Neural cell (in vitro differentiated cells): Measurements from ENCODE around the gene LHFPL2. TPM values are rescaled to one million over a fixed set of nuclear protein-coding genes. Genes with fewer than 3 reads are reported as not detected.

Experiments
- H2AFZ ChIP-seq: fragments of 200-600, 300-800 bp; sonication (generic), shearing (Covaris generic); 2 replicates; pipeline ENCODE4 v1.6.0; 2014; ENCODE audit warnings: low read depth, mild to moderate bottlenecking, antibody characterized with exemption, low read length, moderate library complexity
- H3F3A ChIP-seq: fragments of 200-600 bp; shearing (Covaris generic); 2 replicates; pipeline ENCODE4 v1.6.1; 2016; ENCODE audit warnings: mild to moderate bottlenecking, moderate library complexity, mixed read lengths, antibody characterized with exemption, low read length; ENCODE audit not compliant: insufficient read depth, poor library complexity, severe bottlenecking
- H3K27ac ChIP-seq: fragments of 200-600, 300-800 bp; sonication (generic), shearing (Covaris generic); 2 replicates; pipeline ENCODE4 v1.5.1; 2014; ENCODE audit warnings: mild to moderate bottlenecking, low read length, moderate library complexity
- H3K27me3 ChIP-seq: fragments of 300-800, 200-600 bp; sonication (generic), shearing (Covaris generic); 2 replicates; pipeline ENCODE4 v1.6.0; 2014; ENCODE audit warnings: mild to moderate bottlenecking, low read depth, low read length, moderate library complexity; ENCODE audit not compliant: insufficient read depth
- H3K36me3 ChIP-seq: fragments of 300-800, 200-600 bp; sonication (generic), shearing (Covaris generic); 2 replicates; pipeline ENCODE4 v1.5.1; 2014; ENCODE audit warnings: mild to moderate bottlenecking, antibody characterized with exemption, low read length, moderate library complexity; ENCODE audit not compliant: insufficient read depth
- H3K4me2 ChIP-seq: fragments of 300-800, 200-600 bp; sonication (generic), shearing (Covaris generic); 2 replicates; pipeline ENCODE4 v1.6.0; 2014; ENCODE audit warnings: mild to moderate bottlenecking, low read length
- H3K4me3 ChIP-seq: fragments of 300-800, 200-600 bp; sonication (generic), shearing (Covaris generic); 2 replicates; pipeline ENCODE4 v1.5.1; 2014; ENCODE audit warnings: mild to moderate bottlenecking, low read length, moderate library complexity
- H3K79me2 ChIP-seq: fragments of 200-600 bp; shearing (Covaris generic); replicated peaks from 2 replicates; pipeline ENCODE4 v1.6.0; 2014; ENCODE audit warnings: mild to moderate bottlenecking, low read length, moderate library complexity; ENCODE audit not compliant: insufficient read depth
- H3K9ac ChIP-seq: fragments of 300-800, 200-600 bp; sonication (generic), shearing (Covaris generic); 2 replicates; pipeline ENCODE4 v1.6.1; 2016; ENCODE audit warnings: mild to moderate bottlenecking, low read length, mixed read lengths
- H3K9me2 ChIP-seq: fragments of 200-600 bp; shearing (Covaris generic); 2 replicates; pipeline ENCODE4 v1.6.1; 2016; ENCODE audit warnings: mild to moderate bottlenecking, low read length, mixed read lengths; ENCODE audit not compliant: insufficient read depth
- H3K9me3 ChIP-seq: fragments of 200-600, 300-800 bp; sonication (generic), shearing (Covaris generic); 2 replicates; pipeline ENCODE4 v1.6.1; 2016; ENCODE audit warnings: mild to moderate bottlenecking, mixed run types, low read length, moderate library complexity, mixed read lengths
- H4K20me1 ChIP-seq: fragments of 200-600 bp; shearing (Covaris generic); 2 replicates; pipeline ENCODE4 v1.6.1; 2016; ENCODE audit warnings: mild to moderate bottlenecking, mixed run types; ENCODE audit not compliant: insufficient read depth
- EP300 ChIP-seq: fragments of 450-650 bp; conservative IDR thresholded peaks from 2 replicates; pipeline ENCODE4 v1.6.1; 2014; ENCODE audit warnings: antibody characterized with exemption, mild to moderate bottlenecking, moderate library complexity; ENCODE audit not compliant: poor library complexity, severe bottlenecking
- EZH2 ChIP-seq: fragments of 200-600, 300-800 bp; shearing (Covaris generic), sonication (generic); IDR thresholded peaks from 2 replicates; pipeline ENCODE4 v1.6.1; 2014; ENCODE audit warnings: antibody characterized with exemption, low read length, borderline replicate concordance, mild to moderate bottlenecking; ENCODE audit not compliant: insufficient read depth, poor library complexity, severe bottlenecking
- MXI1 ChIP-seq: fragments of 450-650 bp; conservative IDR thresholded peaks from 2 replicates; pipeline ENCODE4 v1.6.1; 2014; ENCODE audit warnings: antibody characterized with exemption, mild to moderate bottlenecking; ENCODE audit not compliant: poor library complexity, severe bottlenecking
- POLR2AphosphoS5 ChIP-seq: IDR thresholded peaks from 2 replicates; pipeline ENCODE4 v1.6.1; 2012
- RAD21 ChIP-seq: fragments of 450-650 bp; conservative IDR thresholded peaks from 2 replicates; pipeline ENCODE4 v1.6.1; 2014; ENCODE audit warnings: antibody characterized with exemption, mild to moderate bottlenecking, moderate library complexity
- SMC3 ChIP-seq: fragments of 450-650 bp; conservative IDR thresholded peaks from 2 replicates; pipeline ENCODE4 v1.6.1; 2014; ENCODE audit warnings: antibody characterized with exemption, mild to moderate bottlenecking, moderate library complexity; ENCODE audit not compliant: poor library complexity
- TAF1 ChIP-seq: IDR thresholded peaks from 2 replicates; pipeline ENCODE4 v1.6.1; 2012; ENCODE audit warnings: low read depth
- polyA plus RNA-seq: library from polyadenylated mRNA; depleted of rRNA; stranded (reverse); fragments of >200 nt; gene quantifications from 2 replicates; pipeline ENCODE4 v1.2.3, GENCODE V29; 2014
- TF ChIP-seq, protein P1 (sequence below): IDR thresholded peaks from 2 replicates; pipeline ENCODE4 v1.6.1; 2012; ENCODE audit warnings: borderline replicate concordance
- TF ChIP-seq, protein P2 (sequence below): fragments of 450-650 bp; IDR thresholded peaks from 2 replicates; pipeline ENCODE4 v1.5.1; 2014; ENCODE audit warnings: antibody characterized with exemption, mild to moderate bottlenecking, moderate library complexity; ENCODE audit not compliant: poor library complexity, severe bottlenecking

LHFPL2 gene
- polyA plus RNA-seq, 1 donor from 2014 or later: 1.6 TPM

DNA sequence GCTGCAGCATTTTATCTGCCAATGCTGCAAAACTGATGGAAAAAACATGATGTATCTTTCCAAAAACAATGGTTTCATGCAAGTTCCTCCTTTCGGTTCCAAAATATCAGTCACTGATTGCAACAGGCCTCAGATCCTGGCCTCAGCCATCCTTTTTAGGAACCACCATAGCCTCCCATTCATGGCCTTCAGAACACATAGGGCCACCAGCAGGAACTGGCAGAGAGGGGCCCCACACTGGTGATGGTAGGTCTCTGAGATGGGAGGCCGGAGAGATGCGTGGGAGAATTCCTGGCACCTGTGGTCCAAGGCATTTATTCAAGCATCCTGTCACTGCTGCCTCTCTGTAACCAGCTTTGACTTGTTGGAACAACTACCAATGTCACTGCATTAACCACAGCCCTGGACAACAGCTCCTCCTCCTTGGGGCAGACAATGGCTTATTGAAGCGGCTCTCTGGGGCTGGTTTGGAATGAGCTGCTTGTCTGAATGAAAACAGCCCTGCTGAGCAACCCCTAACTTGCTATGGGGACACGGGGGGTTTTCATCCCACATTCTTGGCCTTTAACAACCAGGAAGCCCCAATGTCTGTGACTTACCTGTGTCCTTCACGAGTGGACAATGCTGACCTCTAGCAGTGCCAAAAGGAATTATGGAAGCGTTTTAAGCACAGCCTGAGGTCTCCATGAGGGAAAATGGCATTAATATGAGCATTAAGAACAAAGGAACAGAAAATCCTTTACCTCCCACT lies 108.1 kb downstream of the LHFPL2 start:
- Histone ChIP-seq H3F3A (no peaks in the 10 kb centered on the region), H3K36me3 (no peaks in the 10 kb centered on the region), H3K27ac (no peak overlapping the region), H3K9me3 (no peaks in the 10 kb centered on the region), H2AFZ (no peak overlapping the region), H3K4me3 (no peak overlapping the region), H3K27me3 (no peaks in the 10 kb centered on the region), H3K9ac (no peak overlapping the region), H4K20me1 (no peaks in the 10 kb centered on the region), H3K79me2 (no peaks in the 10 kb centered on the region), H3K9me2 (no peaks in the 10 kb centered on the region), H3K4me2 (no peak overlapping the region)
- TF ChIP-seq EP300: no peak
- TF ChIP-seq, protein P1, sequence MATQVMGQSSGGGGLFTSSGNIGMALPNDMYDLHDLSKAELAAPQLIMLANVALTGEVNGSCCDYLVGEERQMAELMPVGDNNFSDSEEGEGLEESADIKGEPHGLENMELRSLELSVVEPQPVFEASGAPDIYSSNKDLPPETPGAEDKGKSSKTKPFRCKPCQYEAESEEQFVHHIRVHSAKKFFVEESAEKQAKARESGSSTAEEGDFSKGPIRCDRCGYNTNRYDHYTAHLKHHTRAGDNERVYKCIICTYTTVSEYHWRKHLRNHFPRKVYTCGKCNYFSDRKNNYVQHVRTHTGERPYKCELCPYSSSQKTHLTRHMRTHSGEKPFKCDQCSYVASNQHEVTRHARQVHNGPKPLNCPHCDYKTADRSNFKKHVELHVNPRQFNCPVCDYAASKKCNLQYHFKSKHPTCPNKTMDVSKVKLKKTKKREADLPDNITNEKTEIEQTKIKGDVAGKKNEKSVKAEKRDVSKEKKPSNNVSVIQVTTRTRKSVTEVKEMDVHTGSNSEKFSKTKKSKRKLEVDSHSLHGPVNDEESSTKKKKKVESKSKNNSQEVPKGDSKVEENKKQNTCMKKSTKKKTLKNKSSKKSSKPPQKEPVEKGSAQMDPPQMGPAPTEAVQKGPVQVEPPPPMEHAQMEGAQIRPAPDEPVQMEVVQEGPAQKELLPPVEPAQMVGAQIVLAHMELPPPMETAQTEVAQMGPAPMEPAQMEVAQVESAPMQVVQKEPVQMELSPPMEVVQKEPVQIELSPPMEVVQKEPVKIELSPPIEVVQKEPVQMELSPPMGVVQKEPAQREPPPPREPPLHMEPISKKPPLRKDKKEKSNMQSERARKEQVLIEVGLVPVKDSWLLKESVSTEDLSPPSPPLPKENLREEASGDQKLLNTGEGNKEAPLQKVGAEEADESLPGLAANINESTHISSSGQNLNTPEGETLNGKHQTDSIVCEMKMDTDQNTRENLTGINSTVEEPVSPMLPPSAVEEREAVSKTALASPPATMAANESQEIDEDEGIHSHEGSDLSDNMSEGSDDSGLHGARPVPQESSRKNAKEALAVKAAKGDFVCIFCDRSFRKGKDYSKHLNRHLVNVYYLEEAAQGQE: no peak
- TF ChIP-seq MXI1: no peak
- TF ChIP-seq TAF1: no peak
- no peak for TF ChIP-seq EZH2
- no peak for TF ChIP-seq SMC3
- TF ChIP-seq, protein P2, sequence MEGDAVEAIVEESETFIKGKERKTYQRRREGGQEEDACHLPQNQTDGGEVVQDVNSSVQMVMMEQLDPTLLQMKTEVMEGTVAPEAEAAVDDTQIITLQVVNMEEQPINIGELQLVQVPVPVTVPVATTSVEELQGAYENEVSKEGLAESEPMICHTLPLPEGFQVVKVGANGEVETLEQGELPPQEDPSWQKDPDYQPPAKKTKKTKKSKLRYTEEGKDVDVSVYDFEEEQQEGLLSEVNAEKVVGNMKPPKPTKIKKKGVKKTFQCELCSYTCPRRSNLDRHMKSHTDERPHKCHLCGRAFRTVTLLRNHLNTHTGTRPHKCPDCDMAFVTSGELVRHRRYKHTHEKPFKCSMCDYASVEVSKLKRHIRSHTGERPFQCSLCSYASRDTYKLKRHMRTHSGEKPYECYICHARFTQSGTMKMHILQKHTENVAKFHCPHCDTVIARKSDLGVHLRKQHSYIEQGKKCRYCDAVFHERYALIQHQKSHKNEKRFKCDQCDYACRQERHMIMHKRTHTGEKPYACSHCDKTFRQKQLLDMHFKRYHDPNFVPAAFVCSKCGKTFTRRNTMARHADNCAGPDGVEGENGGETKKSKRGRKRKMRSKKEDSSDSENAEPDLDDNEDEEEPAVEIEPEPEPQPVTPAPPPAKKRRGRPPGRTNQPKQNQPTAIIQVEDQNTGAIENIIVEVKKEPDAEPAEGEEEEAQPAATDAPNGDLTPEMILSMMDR: no peak
- TF ChIP-seq POLR2AphosphoS5: no peak
- TF ChIP-seq RAD21: no peak

DNA sequence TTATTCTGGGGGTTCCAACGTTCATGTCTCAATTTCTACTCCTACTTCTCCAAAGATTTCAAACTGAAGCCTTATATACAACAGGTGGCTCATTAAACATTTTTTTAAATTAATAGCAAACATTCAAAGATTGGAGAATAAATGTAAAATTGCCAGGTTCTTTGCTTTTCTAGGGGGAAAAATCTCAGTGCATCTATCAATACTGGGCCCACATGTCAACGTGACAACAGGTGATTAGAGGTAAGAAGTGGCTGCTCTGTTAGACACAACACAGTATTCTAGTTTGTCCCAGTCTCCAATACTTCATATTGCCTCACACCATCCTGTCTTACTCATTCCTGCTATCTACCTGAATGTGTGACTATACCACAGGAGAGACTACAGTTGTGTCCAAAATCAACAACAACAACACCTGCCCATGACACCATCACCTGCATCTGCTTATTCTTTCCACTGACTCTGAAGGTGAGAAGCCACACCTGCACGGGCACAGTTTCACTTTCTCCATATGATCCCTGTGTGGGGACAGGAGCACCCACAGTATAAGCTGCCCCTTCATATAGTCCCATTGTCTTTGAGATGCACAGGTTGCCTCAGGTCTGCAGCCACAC lies 110.2 kb downstream of the LHFPL2 start:
- H2AFZ ChIP-seq: no peak overlapping the region
- no peaks in the 10 kb centered on the region for H3K9me3 ChIP-seq
- H3K79me2 ChIP-seq: no peaks in the 10 kb centered on the region
- no peak overlapping the region for H3K4me3 ChIP-seq
- no peaks in the 10 kb centered on the region for H4K20me1 ChIP-seq
- no peaks in the 10 kb centered on the region for H3K36me3 ChIP-seq
- no peaks in the 10 kb centered on the region for H3K27me3 ChIP-seq
- H3K27ac ChIP-seq: no peak overlapping the region
- no peak overlapping the region for H3K4me2 ChIP-seq
- no peak overlapping the region for H3K9ac ChIP-seq
- no peaks in the 10 kb centered on the region for H3F3A ChIP-seq
- H3K9me2 ChIP-seq: no peaks in the 10 kb centered on the region
- TF ChIP-seq, protein P1: no peak
- TF ChIP-seq TAF1: no peak
- TF ChIP-seq SMC3: no peak
- TF ChIP-seq POLR2AphosphoS5: no peak
- no peak for TF ChIP-seq EP300
